ENCODE data around the gene KCNF1.

Gene KCNF1

GRCh38 chr2:10876394-10876793 lies 35.3 kb upstream of the KCNF1 start:
- H3K9me3 ChIP-seq (ENCODE audit: insufficient read depth, low read length, severe bottlenecking), result no peaks in the 10 kb centered on the region
- H4K20me1 ChIP-seq (ENCODE audit: insufficient read depth, low read length), result no peaks in the 10 kb centered on the region
- no peak overlapping the region for H3K4me2 ChIP-seq (ENCODE audit: insufficient read depth, low read length)
- no peak overlapping the region for H3K4me3 ChIP-seq (ENCODE audit: low read depth in 1 of 2, low read length in 2 of 2)
- H3K27ac ChIP-seq (ENCODE audit: low read length), result no peak overlapping the region
- H3K36me3 ChIP-seq (ENCODE audit: insufficient read depth, low read length), result no peaks in the 10 kb centered on the region
- H3K9ac ChIP-seq (ENCODE audit: low read depth, low read length), result no peak overlapping the region
- no peaks in the 10 kb centered on the region for H3K79me2 ChIP-seq (ENCODE audit: insufficient read depth, low read length)
- H3K27me3 ChIP-seq (ENCODE audit: insufficient read depth, low read length, poor library complexity), result peaks cover 9% of the 10 kb centered on the region
- TF ChIP-seq CTCF (IDR thresholded peaks at IDR 0.05; ENCODE audit: borderline replicate concordance, extremely low read depth, low read length, poor library complexity, severe bottlenecking) (no peak), EZH2 (IDR thresholded peaks at IDR 0.05; ENCODE audit: borderline replicate concordance, low read depth, low read length, severe bottlenecking) (no peak)
- H3K4me1 ChIP-seq (ENCODE audit: insufficient read depth, low read length), result no peaks in the 10 kb centered on the region
- no peak overlapping the region for H2AFZ ChIP-seq (ENCODE audit: low read depth, low read length)
- no peak for DNase-seq
- no peak for ATAC-seq (ENCODE audit: insufficient read depth, low read depth)

GRCh38 chr2:10876963-10877362 lies 34.8 kb upstream of the KCNF1 start:
- Histone ChIP-seq H3K9me3 (ENCODE audit: insufficient read depth, low read length, severe bottlenecking) (no peaks in the 10 kb centered on the region), H3K9ac (ENCODE audit: low read depth, low read length) (no peak overlapping the region), H3K79me2 (ENCODE audit: insufficient read depth, low read length) (no peaks in the 10 kb centered on the region), H4K20me1 (ENCODE audit: insufficient read depth, low read length) (no peaks in the 10 kb centered on the region), H3K4me3 (ENCODE audit: low read depth in 1 of 2, low read length in 2 of 2) (no peak overlapping the region), H3K27me3 (ENCODE audit: insufficient read depth, low read length, poor library complexity) (peaks cover 9% of the 10 kb centered on the region), H3K36me3 (ENCODE audit: insufficient read depth, low read length) (no peaks in the 10 kb centered on the region), H2AFZ (ENCODE audit: low read depth, low read length) (no peak overlapping the region), H3K4me1 (ENCODE audit: insufficient read depth, low read length) (no peaks in the 10 kb centered on the region), H3K27ac (ENCODE audit: low read length) (no peak overlapping the region), H3K4me2 (ENCODE audit: insufficient read depth, low read length) (no peak overlapping the region)
- DNase-seq (no peak), ATAC-seq (ENCODE audit: insufficient read depth, low read depth) (no peak)
- TF ChIP-seq CTCF (IDR thresholded peaks at IDR 0.05; ENCODE audit: borderline replicate concordance, extremely low read depth, low read length, poor library complexity, severe bottlenecking) (no peak), EZH2 (IDR thresholded peaks at IDR 0.05; ENCODE audit: borderline replicate concordance, low read depth, low read length, severe bottlenecking) (no peak)

GRCh38 chr2:10877651-10878111 lies 34.1 kb upstream of the KCNF1 start:
- Histone ChIP-seq H3K4me3 (ENCODE audit: low read depth in 1 of 2, low read length in 2 of 2) (no peak overlapping the region), H4K20me1 (ENCODE audit: insufficient read depth, low read length) (no peaks in the 10 kb centered on the region), H3K79me2 (ENCODE audit: insufficient read depth, low read length) (no peaks in the 10 kb centered on the region), H3K4me1 (ENCODE audit: insufficient read depth, low read length) (no peaks in the 10 kb centered on the region), H3K36me3 (ENCODE audit: insufficient read depth, low read length) (no peaks in the 10 kb centered on the region), H3K9ac (ENCODE audit: low read depth, low read length) (no peak overlapping the region), H2AFZ (ENCODE audit: low read depth, low read length) (no peak overlapping the region), H3K4me2 (ENCODE audit: insufficient read depth, low read length) (no peak overlapping the region), H3K9me3 (ENCODE audit: insufficient read depth, low read length, severe bottlenecking) (no peaks in the 10 kb centered on the region), H3K27ac (ENCODE audit: low read length) (no peak overlapping the region), H3K27me3 (ENCODE audit: insufficient read depth, low read length, poor library complexity) (peaks cover 9% of the 10 kb centered on the region)
- ATAC-seq (ENCODE audit: insufficient read depth, low read depth) (no peak), DNase-seq (no peak)
- TF ChIP-seq EZH2 (IDR thresholded peaks at IDR 0.05; ENCODE audit: borderline replicate concordance, low read depth, low read length, severe bottlenecking) (no peak), CTCF (IDR thresholded peaks at IDR 0.05; ENCODE audit: borderline replicate concordance, extremely low read depth, low read length, poor library complexity, severe bottlenecking) (no peak)

Data from DND-41 (cell line).